GM12874 (cell line): Measurements from ENCODE around the gene S100A7A.

Experiments
- TF ChIP-seq, protein P1 (sequence below): IDR thresholded peaks from 2 replicates; pipeline ENCODE4 v1.5.1; 2011; ENCODE audit warnings: low read depth, mild to moderate bottlenecking, control low read depth, low read length, moderate library complexity; ENCODE audit not compliant: insufficient read depth

S100A7A gene

DNA sequence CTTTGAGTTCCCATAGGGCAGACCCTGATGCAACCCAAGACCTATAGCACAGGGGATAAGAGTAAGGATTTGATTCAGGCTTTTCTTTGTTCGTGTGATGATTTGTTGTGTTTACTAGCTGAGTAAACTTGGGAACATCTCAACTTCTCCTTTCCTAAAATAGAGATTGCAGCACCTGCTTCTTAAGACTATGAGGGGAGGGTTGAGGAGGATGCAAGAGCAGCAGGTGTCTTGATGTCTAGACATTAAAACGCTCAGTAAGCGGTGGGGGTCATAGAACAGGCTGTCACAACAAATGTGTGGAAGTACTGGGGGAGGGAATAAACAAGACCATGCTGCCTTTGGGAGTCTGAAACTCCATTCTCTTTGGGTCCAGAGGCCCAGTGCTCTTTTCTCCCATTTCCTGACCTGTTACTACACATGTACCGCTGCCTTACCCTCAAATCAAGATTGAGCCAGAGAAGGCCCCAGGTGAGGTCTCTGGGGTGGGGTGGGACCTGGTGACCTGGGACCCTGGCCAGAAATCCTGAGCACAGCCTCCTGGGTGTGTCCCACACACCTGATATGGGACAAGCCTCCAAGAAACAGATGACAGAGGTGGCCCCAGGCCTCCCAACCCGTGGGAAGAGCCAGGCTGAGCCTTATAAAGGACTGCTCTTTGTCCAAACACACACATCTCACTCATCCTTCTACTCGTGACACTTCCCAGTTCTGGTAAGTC is at the start of gene S100A7A:
Gene S100A7A, plus strand, starts transcription at position 671 of the 721 bp plus-strand sequence. CDS start 1,563 bp downstream, outside the sequence.
- TF ChIP-seq, protein P1, sequence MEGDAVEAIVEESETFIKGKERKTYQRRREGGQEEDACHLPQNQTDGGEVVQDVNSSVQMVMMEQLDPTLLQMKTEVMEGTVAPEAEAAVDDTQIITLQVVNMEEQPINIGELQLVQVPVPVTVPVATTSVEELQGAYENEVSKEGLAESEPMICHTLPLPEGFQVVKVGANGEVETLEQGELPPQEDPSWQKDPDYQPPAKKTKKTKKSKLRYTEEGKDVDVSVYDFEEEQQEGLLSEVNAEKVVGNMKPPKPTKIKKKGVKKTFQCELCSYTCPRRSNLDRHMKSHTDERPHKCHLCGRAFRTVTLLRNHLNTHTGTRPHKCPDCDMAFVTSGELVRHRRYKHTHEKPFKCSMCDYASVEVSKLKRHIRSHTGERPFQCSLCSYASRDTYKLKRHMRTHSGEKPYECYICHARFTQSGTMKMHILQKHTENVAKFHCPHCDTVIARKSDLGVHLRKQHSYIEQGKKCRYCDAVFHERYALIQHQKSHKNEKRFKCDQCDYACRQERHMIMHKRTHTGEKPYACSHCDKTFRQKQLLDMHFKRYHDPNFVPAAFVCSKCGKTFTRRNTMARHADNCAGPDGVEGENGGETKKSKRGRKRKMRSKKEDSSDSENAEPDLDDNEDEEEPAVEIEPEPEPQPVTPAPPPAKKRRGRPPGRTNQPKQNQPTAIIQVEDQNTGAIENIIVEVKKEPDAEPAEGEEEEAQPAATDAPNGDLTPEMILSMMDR: no peak

DNA sequence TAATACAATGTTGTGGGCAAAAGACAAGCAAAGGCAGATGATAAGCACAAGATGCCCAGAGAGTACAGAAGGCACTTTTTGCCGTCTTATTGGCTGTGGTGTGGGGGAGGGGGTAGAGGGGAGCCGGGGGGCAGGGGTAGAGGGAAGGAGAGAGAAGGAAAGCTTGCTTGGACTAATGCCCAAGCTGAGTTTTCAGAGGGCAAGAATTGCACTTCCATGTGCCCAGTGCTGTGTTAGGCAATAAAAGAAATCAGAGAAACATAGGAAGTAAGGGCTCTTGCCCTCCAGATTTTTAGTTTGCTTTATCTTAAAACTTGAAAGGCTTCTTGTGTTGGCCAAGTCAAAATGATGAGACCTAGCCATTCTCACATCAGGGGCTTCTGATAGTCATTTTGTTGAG is 49.2 kb upstream of the S100A7A start:
- TF ChIP-seq, protein P1: no peak

DNA sequence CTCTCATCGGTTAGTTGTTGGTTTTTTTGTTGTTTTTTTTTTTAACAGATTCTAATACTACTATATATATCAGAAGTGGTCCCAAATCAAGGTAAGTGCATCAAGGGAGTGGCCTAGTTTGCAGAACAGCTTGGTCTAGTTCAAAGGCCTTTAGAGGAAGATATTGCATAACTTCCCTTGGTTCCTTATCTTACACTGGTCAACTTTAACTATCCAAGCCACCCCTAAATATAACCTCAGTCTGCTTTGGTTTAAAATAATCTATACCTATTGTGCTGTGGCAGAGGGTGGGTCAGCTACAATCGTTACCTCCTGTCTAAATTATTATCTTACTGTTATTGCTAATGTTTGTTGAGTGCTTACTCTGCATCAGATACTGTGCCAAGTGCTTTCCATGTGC is 47.8 kb upstream of the S100A7A start:
- TF ChIP-seq, protein P1: no peak

DNA sequence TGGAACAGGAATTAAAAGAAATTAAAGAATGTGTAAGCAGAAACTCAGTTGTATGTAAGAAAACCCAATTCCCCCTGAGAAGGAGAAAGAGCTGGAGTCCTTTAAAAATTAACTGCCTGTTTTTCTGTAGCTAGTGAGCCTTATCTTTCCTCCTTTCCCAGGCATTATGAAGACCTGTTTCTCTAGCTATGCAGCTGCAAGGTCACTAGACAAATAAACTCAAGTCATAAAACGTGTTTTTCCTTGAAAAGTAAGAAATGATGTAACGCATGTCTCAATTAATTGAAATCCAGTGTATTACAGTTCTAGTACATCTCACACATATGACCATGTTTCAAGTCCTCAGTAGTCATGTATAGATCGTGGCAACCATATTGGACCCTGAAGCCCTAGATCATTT is 46.2 kb upstream of the S100A7A start:
- TF ChIP-seq, protein P1: no peak

DNA sequence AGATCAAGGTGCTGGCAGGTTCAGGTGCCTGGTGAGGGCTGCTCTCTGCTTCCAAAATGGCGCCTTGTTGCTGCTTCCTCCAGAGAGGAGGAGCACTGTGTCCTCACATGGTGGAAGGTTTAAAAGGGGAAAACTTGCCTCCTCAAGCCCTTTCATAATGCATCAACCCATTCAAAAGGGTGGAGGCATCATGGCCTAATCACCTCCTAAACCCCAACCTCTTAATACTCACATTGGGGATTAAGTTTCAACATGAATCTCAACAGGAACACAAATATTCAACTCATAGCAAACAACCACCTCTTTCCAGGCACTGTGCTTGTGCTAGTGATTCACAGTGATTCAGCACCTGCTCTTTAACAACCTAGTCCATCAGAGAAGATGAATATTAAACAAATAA is 45.1 kb upstream of the S100A7A start:
- TF ChIP-seq, protein P1: no peak

DNA sequence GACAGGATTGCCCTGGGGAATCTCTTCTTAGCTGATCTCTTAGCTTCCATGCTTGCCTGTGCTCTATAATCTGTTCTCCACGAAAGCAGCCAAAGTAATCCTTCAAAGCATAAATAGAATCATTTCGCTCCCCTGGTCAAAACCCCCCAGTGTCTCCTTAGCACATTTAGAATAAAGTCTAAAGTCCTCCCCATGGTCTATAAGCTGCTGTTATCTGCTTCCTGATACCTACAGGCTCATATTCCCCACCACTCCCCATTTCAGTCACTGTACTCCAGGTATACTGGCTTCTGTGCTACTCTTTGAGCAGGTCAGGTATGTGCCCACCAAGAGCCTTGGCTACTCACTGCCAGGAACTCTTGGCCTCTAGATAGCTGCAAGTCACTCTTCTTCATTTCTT is 43.7 kb upstream of the S100A7A start:
- TF ChIP-seq, protein P1: no peak

DNA sequence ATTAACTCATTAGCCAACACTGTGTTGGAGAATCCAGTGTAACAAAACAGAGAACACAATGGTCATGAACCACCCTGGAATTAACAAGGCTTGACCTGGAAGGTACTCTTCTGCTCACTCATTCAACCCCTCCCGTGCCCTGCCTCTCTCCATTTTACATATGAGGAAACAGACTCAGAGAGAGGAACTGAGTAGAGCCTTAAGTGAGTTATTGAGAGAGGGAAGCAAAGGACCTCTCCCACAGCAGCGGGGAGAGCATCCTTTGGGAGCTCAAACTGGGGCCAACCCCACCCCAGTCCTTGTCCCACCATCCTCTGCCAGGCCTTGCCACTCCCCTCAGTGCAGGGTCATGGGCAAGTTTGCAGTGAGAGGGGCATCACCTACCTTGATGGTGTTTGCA is 42.2 kb upstream of the S100A7A start:
- TF ChIP-seq, protein P1: no peak

DNA sequence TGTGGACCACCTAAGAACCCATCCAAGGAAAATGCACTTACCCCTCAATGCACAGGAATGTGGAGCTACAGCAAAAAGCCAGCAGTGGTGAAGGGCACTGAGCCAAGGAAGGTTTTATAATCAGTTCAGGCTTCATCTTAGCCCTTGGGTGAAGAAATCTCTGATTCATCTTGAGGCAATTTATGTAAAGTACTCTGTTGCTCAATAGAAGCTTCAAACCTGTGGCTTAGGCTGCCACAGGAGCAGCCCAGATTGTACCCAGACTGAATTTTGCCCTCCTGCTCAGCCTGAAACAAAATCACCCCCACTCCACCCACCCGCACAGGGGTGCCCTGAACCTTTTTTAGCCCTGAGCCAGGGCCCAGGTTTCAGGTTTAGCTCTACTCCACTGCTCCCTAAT is 40.8 kb upstream of the S100A7A start, which contains the start of gene S100A12:
Gene S100A12, minus strand, starts transcription at position 111 of the 400 bp plus-strand sequence. CDS start 1,029 bp downstream, outside the sequence.
- TF ChIP-seq, protein P1: no peak
